Measurements from ENCODE around the gene PACS2. TPM values are rescaled to one million over a fixed set of nuclear protein-coding genes. Genes with fewer than 3 reads are reported as not detected.
A peak's percentile ranks its signal among the peaks of the same experiment; 100 is the strongest.

The PACS2 gene
- total RNA-seq, 1 donor from 2014 or later = 22.5 TPM

DNA sequence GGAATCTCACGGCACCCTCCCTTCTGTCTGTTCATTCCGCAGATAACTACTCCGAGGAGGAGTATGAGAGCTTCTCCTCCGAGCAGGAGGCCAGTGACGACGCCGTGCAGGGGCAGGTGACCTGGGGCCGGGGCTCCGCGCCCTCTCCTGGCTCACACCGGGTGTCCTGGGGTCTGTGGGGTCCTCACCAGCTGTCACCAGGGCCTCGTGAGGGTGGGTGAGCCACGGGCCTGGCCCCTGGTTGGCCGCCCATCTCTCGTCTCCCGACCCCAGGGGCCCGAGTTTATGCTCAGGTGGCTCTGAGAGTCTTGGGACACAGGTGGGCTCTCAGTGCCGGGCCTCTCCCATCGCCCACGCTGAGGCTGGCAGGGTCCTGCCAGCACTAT lies 53.5 kb downstream of the PACS2 start:
- TF ChIP-seq EZH2 (IDR thresholded peaks at IDR 0.05) = no peak
- no peak for TF ChIP-seq EZH2phosphoT487 (IDR thresholded peaks at IDR 0.05)
- TF ChIP-seq, protein P1, sequence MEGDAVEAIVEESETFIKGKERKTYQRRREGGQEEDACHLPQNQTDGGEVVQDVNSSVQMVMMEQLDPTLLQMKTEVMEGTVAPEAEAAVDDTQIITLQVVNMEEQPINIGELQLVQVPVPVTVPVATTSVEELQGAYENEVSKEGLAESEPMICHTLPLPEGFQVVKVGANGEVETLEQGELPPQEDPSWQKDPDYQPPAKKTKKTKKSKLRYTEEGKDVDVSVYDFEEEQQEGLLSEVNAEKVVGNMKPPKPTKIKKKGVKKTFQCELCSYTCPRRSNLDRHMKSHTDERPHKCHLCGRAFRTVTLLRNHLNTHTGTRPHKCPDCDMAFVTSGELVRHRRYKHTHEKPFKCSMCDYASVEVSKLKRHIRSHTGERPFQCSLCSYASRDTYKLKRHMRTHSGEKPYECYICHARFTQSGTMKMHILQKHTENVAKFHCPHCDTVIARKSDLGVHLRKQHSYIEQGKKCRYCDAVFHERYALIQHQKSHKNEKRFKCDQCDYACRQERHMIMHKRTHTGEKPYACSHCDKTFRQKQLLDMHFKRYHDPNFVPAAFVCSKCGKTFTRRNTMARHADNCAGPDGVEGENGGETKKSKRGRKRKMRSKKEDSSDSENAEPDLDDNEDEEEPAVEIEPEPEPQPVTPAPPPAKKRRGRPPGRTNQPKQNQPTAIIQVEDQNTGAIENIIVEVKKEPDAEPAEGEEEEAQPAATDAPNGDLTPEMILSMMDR (IDR thresholded peaks at IDR 0.05) = no peak
- Histone ChIP-seq H3K36me3 (no peaks in the 10 kb centered on the region), H3K27me3 (no peaks in the 10 kb centered on the region), H3K9me3 (ENCODE audit: low read depth) (no peaks in the 10 kb centered on the region), H3K79me2 (ENCODE audit: low read depth) (no peaks in the 10 kb centered on the region), H3F3A (ENCODE audit: low read depth) (peaks cover 14% of the 10 kb centered on the region), H2AFZ (replicated peaks) (no peak overlapping the region), H3K4me3 (no peak overlapping the region), H4K20me1 (ENCODE audit: low read depth) (peaks cover 4% of the 10 kb centered on the region), H3K4me2 (no peak overlapping the region), H3K4me1 (no peaks in the 10 kb centered on the region), H3K9ac (no peak overlapping the region), H3K27ac (no peak overlapping the region)
- H3K36me3 Mint-ChIP-seq = peaks cover 10% of the 10 kb centered on the region
- peaks cover 2% of the 10 kb centered on the region for H3K9me3 Mint-ChIP-seq
- H3K27me3 Mint-ChIP-seq (ENCODE audit: insufficient read depth, low read depth) = peaks cover 4% of the 10 kb centered on the region
- no peak overlapping the region for H3K4me3 Mint-ChIP-seq
- H3K27ac Mint-ChIP-seq = no peak overlapping the region
- H3K4me1 Mint-ChIP-seq = no peaks in the 10 kb centered on the region
- no peak for DNase-seq (ENCODE audit: low spot score)

- Mint-ChIP-seq H3K9me3 (peaks cover 6% of the 10 kb centered on the region), H3K27me3 (ENCODE audit: insufficient read depth, low read depth) (peaks cover 5% of the 10 kb centered on the region), H3K4me1 (no peaks in the 10 kb centered on the region), H3K36me3 (peaks cover 14% of the 10 kb centered on the region), H3K27ac (no peak overlapping the region), H3K4me3 (peak overlapping the region; percentile 52)
- TF ChIP-seq EZH2phosphoT487 (IDR thresholded peaks at IDR 0.05) (no peak), EZH2 (IDR thresholded peaks at IDR 0.05) (no peak)
- TF ChIP-seq, protein P1 (IDR thresholded peaks at IDR 0.05) = no peak
- Histone ChIP-seq H3F3A (ENCODE audit: low read depth) (peaks cover 12% of the 10 kb centered on the region), H3K9me3 (ENCODE audit: low read depth) (no peaks in the 10 kb centered on the region), H3K4me2 (no peak overlapping the region), H4K20me1 (ENCODE audit: low read depth) (peaks cover 4% of the 10 kb centered on the region), H3K36me3 (no peaks in the 10 kb centered on the region), H3K27me3 (no peaks in the 10 kb centered on the region), H3K4me3 (no peak overlapping the region), H3K27ac (no peak overlapping the region), H3K4me1 (no peaks in the 10 kb centered on the region), H3K9ac (no peak overlapping the region), H3K79me2 (ENCODE audit: low read depth) (no peaks in the 10 kb centered on the region), H2AFZ (replicated peaks) (no peak overlapping the region)
- no peak for DNase-seq (ENCODE audit: low spot score)
These were observed 53.9 kb downstream of the PACS2 start for GRCh38 chr14:105368426-105368825.

DNA sequence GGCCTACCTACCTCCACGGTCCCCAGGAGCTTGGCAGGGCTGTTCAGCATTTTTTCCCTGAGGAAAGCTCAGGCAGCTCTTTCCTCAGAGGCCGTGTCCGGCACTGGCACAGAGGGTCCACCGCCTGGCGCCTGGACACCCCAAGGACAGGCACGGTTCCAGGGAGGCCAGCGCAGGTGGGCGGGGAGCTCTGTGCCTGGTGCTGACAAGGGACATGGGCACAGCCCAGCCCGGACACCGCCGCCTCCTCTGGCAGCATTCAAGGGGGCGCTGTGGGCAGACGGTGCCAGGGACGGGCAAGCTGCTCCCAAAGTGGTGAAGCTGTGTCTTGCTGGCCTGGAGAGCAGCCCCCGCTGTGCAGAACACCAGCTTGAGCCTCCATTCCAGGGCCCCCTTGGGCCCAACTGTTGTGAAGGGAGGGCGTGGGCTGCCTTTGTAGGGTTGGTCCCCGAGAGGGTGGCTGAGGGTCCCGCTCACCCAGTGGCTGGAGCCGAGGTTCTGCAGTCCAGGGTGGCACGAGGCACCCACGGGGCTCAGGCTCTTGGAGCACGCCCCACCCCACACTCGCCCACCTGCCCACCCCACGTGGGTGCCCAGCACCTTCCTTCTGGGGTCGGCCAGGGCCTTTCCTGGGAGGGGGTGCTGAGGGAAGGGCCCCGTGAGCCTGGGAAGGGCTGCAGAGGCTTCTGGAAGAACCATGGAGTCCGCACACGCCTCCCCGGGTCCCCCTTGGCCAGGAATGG lies 54.5 kb downstream of the PACS2 start:
- Histone ChIP-seq H3K27ac (no peak overlapping the region), H3K36me3 (no peaks in the 10 kb centered on the region), H3K79me2 (ENCODE audit: low read depth) (no peaks in the 10 kb centered on the region), H3K4me2 (no peak overlapping the region), H2AFZ (replicated peaks) (no peak overlapping the region), H4K20me1 (ENCODE audit: low read depth) (peaks cover 4% of the 10 kb centered on the region), H3K27me3 (no peaks in the 10 kb centered on the region), H3K9me3 (ENCODE audit: low read depth) (no peaks in the 10 kb centered on the region), H3F3A (ENCODE audit: low read depth) (peaks cover 5% of the 10 kb centered on the region), H3K4me3 (no peak overlapping the region), H3K4me1 (no peaks in the 10 kb centered on the region), H3K9ac (no peak overlapping the region)
- DNase-seq (ENCODE audit: low spot score) = no peak
- Mint-ChIP-seq H3K4me1 (no peaks in the 10 kb centered on the region), H3K36me3 (peaks cover 16% of the 10 kb centered on the region), H3K4me3 (no peak overlapping the region), H3K27me3 (ENCODE audit: insufficient read depth, low read depth) (peaks cover 7% of the 10 kb centered on the region), H3K27ac (no peak overlapping the region), H3K9me3 (peaks cover 7% of the 10 kb centered on the region)
- TF ChIP-seq EZH2phosphoT487 (IDR thresholded peaks at IDR 0.05) (no peak), EZH2 (IDR thresholded peaks at IDR 0.05) (no peak)
- TF ChIP-seq, protein P1 (IDR thresholded peaks at IDR 0.05) = no peak
